PC-9 (cell line): ENCODE data around the gene SP140. TPM values are rescaled to one million over a fixed set of nuclear protein-coding genes. Genes with fewer than 3 reads are reported as not detected.
"Not testable (repeated sequence)": the region's sequence is repeated elsewhere in the genome, so short reads cannot be mapped to it uniquely, and the experiment has no call there.

Source experiments
- BruUV-seq: library from RNA; stranded (reverse); fragments of 400-500 nt; replicated peaks from 2 replicates; lab custom pipeline; 2021; lab: Mats Ljungman, UMichigan
- CTCF ChIA-PET: fragments of 300-600 bp; sonication (Branson Sonifier 250); formaldehyde crosslinking; loops from one replicate; lab custom pipeline; 2022; ENCODE audit warnings: antibody characterized with exemption; lab: Charles Lee
- POLR2A ChIA-PET: fragments of 300-600 bp; sonication (Branson Sonifier 250); formaldehyde crosslinking; loops from one replicate; lab custom pipeline; 2022; ENCODE audit warnings: antibody characterized with exemption; ENCODE audit not compliant: unreplicated experiment; lab: Charles Lee
- DNase-seq, 2 experiments: peaks; one replicate each; pipeline versions ENCODE4 v3.0.0 to v3.0.0-alpha.2; 2015 to 2022; ENCODE audit warnings: mixed read lengths in 1 of 2
- H2AFZ ChIP-seq: fragments of 200-600 bp; sonication (generic); 2 replicates; pipeline ENCODE4 v1.8.1; 2017; ENCODE audit warnings: antibody characterized with exemption
- H3F3A ChIP-seq: fragments of 200-600 bp; sonication (generic); 2 replicates; pipeline ENCODE4 v1.8.1; 2017; ENCODE audit warnings: antibody characterized with exemption, mild to moderate bottlenecking, low read depth; ENCODE audit not compliant: insufficient read depth
- H3K27ac ChIP-seq: fragments of 200-600 bp; sonication (generic); 2 replicates; pipeline ENCODE4 v1.6.1; 2016; ENCODE audit warnings: mixed run types
- H3K27me3 ChIP-seq: fragments of 200-600 bp; sonication (generic); 2 replicates; pipeline ENCODE4 v1.6.1; 2016; ENCODE audit warnings: low read depth, mixed run types; ENCODE audit not compliant: insufficient read depth
- H3K36me3 ChIP-seq: fragments of 200-600 bp; sonication (generic); 2 replicates; pipeline ENCODE4 v1.6.1; 2016; ENCODE audit warnings: low read depth, mixed run types
- H3K4me1 ChIP-seq: fragments of 200-600 bp; sonication (generic); replicated peaks from 2 replicates; pipeline ENCODE4 v1.6.1; 2016; ENCODE audit warnings: mixed run types; ENCODE audit not compliant: insufficient read depth
- H3K4me2 ChIP-seq: fragments of 200-600 bp; sonication (generic); 2 replicates; pipeline ENCODE4 v1.6.1; 2017; ENCODE audit warnings: mixed run types
- H3K4me3 ChIP-seq: fragments of 200-600 bp; sonication (generic); 2 replicates; pipeline ENCODE4 v1.6.1; 2016; ENCODE audit warnings: mixed run types
- H3K79me2 ChIP-seq: fragments of 200-600 bp; sonication (generic); 2 replicates; pipeline ENCODE4 v1.6.1; 2017; ENCODE audit warnings: low read depth, mixed run types
- H3K9me2 ChIP-seq: fragments of 200-600 bp; sonication (generic); 2 replicates; pipeline ENCODE4 v1.8.1; 2017; ENCODE audit warnings: mild to moderate bottlenecking; ENCODE audit not compliant: insufficient read depth
- H3K9me3 ChIP-seq: fragments of 200-600 bp; sonication (generic); 2 replicates; pipeline ENCODE4 v1.8.1; 2016; ENCODE audit warnings: low read depth; ENCODE audit not compliant: insufficient read depth
- H4K20me1 ChIP-seq: fragments of 200-600 bp; sonication (generic); 2 replicates; pipeline ENCODE4 v1.8.1; 2017; ENCODE audit not compliant: insufficient read depth
- EZH2 ChIP-seq: fragments of 200-600 bp; sonication (generic); IDR thresholded peaks from 2 replicates; pipeline ENCODE4 v1.8.0; 2017; ENCODE audit warnings: antibody characterized with exemption, low read depth
- intact Hi-C: fragments of 100-400 bp; cut with micrococcal nuclease; formaldehyde crosslinking; loops from one replicate; pipeline ENCODE4 v1.10.0; 2022; ENCODE audit not compliant: unreplicated experiment
- total RNA-seq: library from RNA; stranded (reverse); gene quantifications from 2 replicates; pipeline ENCODE4 v1.2.3, GENCODE V29; 2021
- TF ChIP-seq, protein P1 (sequence below): fragments of 200-600 bp; sonication (generic); conservative IDR thresholded peaks from 2 replicates; pipeline ENCODE4 v1.6.1; 2017; ENCODE audit warnings: mixed run types, antibody characterized with exemption, mild to moderate bottlenecking, moderate library complexity

The SP140 gene
- total RNA-seq, 1 experiment from 2014 or later = 0.83 TPM

DNA sequence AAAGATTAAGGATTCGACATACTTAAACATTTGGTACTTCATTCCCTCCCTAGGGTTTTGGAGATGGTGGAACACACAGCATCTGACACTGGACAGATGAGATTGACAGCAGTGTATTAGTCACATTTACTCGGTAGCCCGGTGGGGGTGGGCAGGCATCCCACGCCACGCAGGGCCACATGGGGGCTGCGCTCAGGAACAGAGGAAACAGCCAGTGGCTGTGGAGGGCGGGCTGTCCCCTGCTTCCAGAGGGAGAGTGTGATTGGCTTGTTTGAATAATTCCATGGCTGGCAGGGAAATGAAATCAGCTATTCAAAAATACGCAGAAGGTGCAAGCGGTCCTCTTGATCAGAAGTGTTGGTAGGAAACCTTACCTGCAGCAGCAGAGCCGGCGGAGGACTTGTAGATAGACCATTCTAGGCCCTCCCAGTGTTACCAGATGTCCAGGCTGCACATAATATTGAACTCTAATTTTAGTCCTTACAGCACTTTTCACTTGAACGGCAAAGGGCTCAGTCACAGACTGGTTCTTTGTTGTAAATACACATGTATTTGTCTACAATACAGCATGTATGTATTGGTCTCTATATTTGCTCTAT is 83.0 kb downstream of the SP140 start:
- no peaks in the 10 kb centered on the region for H3K27me3 ChIP-seq
- no peak for DNase-seq
- no peaks in the 10 kb centered on the region for H3K9me2 ChIP-seq
- no peak overlapping the region for H3K27ac ChIP-seq
- no peak overlapping the region for H3K4me2 ChIP-seq
- H3K4me1 ChIP-seq = no peaks in the 10 kb centered on the region
- intact Hi-C loops = no loop called here
- no peaks in the 10 kb centered on the region for H3F3A ChIP-seq
- no TSS peak for BruUV-seq
- no peak overlapping the region for H2AFZ ChIP-seq
- H3K4me3 ChIP-seq = no peak overlapping the region
- ChIA-PET CTCF (interaction anchor here (0.6 kb wide), 1 partner anchor 368 kb away, joined by 9 read pairs; no protein-coding TSS in a partner anchor), POLR2A (no interaction called here)
- no peak for TF ChIP-seq EZH2
- TF ChIP-seq, protein P1, sequence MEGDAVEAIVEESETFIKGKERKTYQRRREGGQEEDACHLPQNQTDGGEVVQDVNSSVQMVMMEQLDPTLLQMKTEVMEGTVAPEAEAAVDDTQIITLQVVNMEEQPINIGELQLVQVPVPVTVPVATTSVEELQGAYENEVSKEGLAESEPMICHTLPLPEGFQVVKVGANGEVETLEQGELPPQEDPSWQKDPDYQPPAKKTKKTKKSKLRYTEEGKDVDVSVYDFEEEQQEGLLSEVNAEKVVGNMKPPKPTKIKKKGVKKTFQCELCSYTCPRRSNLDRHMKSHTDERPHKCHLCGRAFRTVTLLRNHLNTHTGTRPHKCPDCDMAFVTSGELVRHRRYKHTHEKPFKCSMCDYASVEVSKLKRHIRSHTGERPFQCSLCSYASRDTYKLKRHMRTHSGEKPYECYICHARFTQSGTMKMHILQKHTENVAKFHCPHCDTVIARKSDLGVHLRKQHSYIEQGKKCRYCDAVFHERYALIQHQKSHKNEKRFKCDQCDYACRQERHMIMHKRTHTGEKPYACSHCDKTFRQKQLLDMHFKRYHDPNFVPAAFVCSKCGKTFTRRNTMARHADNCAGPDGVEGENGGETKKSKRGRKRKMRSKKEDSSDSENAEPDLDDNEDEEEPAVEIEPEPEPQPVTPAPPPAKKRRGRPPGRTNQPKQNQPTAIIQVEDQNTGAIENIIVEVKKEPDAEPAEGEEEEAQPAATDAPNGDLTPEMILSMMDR = no peak
- 0 out of 2 replicates have a peak, but pooled peaks cover 6% of the 10 kb centered on the region for H3K9me3 ChIP-seq
- no peaks in the 10 kb centered on the region for H3K79me2 ChIP-seq
- no peaks in the 10 kb centered on the region for H3K36me3 ChIP-seq
- no peaks in the 10 kb centered on the region for H4K20me1 ChIP-seq

DNA sequence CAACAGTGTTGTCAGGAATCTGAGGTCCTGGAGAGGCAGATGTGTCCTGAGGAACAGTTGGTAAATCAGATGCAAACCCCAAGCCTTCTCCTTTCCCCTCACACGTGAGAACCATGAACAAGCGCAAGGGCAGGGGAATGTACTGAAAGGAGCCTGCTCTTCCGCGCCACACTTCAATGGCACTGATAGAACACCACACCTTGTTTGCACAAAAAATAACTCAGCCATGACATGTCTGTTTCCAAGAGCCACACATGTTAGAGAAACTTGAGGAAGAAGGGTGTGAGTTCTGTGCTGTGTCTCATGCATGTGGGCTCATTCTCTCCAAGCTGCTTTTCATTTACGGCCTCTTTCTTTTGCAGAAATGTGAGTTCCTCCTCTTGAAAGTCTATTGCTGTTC is 85.3 kb downstream of the SP140 start:
- H3K4me1 ChIP-seq, H3K4me3 ChIP-seq, H3K79me2 ChIP-seq, H3K9me2 ChIP-seq, intact Hi-C loops, H3K27ac ChIP-seq, CTCF ChIA-PET, H3K9me3 ChIP-seq, H4K20me1 ChIP-seq, H3F3A ChIP-seq, H3K36me3 ChIP-seq, BruUV-seq, H3K27me3 ChIP-seq, H2AFZ ChIP-seq, POLR2A ChIA-PET, H3K4me2 ChIP-seq, DNase-seq: not testable (repeated sequence)

DNA sequence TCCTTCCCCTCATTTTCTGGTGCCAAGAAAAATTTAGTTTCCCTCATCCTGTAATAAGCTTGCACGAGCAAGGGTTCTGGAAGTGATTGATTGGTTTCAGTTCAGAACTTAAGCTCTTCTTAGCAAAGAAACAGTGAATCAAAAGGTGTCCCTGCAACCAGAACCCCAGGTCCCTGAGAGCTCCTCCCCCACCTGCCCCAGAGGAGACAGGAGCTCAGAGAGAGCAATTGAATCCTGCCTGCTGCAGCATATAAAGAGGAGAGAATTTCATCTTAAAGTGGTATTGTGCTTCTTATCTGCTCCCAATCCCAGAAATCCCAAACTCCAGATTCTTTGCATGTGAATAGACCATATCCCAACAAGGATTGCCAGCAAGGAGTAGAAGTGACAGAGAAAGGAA is 86.1 kb downstream of the SP140 start:
- H3K27ac ChIP-seq, H2AFZ ChIP-seq, POLR2A ChIA-PET, CTCF ChIA-PET, H3K79me2 ChIP-seq, intact Hi-C loops, H3K27me3 ChIP-seq, H3K4me2 ChIP-seq, H4K20me1 ChIP-seq, H3K9me3 ChIP-seq, H3K4me3 ChIP-seq, H3K9me2 ChIP-seq, H3K36me3 ChIP-seq, BruUV-seq, H3F3A ChIP-seq, H3K4me1 ChIP-seq, DNase-seq: not testable (repeated sequence)

DNA sequence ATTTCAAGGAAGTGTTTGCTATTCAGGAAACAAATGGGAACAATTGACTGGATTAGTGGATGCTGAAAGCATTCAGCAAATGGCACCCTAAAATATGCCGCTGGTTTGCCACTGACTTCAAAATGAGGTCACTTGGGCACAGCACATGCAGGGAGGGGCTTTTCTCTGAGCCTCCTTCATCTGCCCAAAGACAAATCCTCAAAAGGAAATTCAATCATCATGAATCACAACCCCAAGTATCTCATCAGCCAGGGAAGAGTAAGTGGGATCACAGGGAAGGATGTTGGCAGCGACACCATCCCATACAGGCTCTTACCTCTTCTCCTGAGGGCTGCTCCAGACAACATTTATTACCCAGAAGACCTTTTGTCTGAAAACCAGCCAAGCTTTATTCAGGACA is 87.1 kb downstream of the SP140 start:
- no peak for DNase-seq

More for the DNA sequence above, 87.1 kb downstream of the SP140 start:
- Histone ChIP-seq H3K36me3 (no peaks in the 10 kb centered on the region), H3K27ac (no peak overlapping the region), H3K79me2 (no peaks in the 10 kb centered on the region), H3K4me1 (no peaks in the 10 kb centered on the region), H3K27me3 (no peaks in the 10 kb centered on the region), H2AFZ (no peak overlapping the region), H3K9me2 (no peaks in the 10 kb centered on the region), H3K4me3 (no peak overlapping the region), H3K9me3 (no peaks in the 10 kb centered on the region), H3F3A (no peaks in the 10 kb centered on the region), H4K20me1 (no peaks in the 10 kb centered on the region), H3K4me2 (no peak overlapping the region)
- no peak for TF ChIP-seq EZH2
- TF ChIP-seq, protein P1 = no peak
- BruUV-seq = no TSS peak
- CTCF ChIA-PET = no interaction called here
- intact Hi-C loops = no loop called here
- POLR2A ChIA-PET = no interaction called here
